ENCODE measurements around the gene THSD4. TPM values are rescaled to one million over a fixed set of nuclear protein-coding genes. Genes with fewer than 3 reads are reported as not detected.

THSD4 gene
- total RNA-seq, 1 donor from 2014 or later = 2.5 TPM

- FAIRE-seq = no peak
Observed at GRCh38 chr15:71433402-71433801, 318.1 kb downstream of the THSD4 start.

DNA sequence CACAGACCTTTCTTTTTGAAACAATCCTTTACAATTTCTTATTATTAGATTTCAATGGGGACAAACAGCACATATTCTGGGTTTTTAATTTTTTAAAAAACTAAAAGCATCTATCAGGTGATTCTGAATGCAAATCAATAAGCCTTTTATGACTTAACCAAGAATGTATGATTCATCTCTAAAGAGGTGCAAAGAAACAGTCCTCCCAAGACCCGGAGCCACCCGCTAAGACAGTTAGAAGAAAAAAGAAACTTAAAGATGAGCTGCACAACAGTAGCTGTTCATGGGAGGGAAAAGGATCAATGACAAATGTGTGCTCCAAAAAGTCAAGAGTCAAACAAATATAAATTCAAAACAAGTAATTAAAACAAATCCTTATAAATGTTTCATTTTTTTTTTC is 319.5 kb downstream of the THSD4 start:
- Histone ChIP-seq H3K36me3 (ENCODE audit: insufficient read depth, low read length) (no peaks in the 10 kb centered on the region), H3K27ac (ENCODE audit: low read depth, low read length) (no peak overlapping the region), H3K79me2 (ENCODE audit: insufficient read depth, low read length) (no peaks in the 10 kb centered on the region), H3K4me2 (ENCODE audit: low read length) (no peak overlapping the region), H3K4me3 (ENCODE audit: insufficient read depth, low read depth, low read length) (no peak overlapping the region), H4K20me1 (ENCODE audit: insufficient read depth, low read length) (no peaks in the 10 kb centered on the region), H2AFZ (ENCODE audit: low read depth, low read length) (no peak overlapping the region), H3K9ac (ENCODE audit: low read length) (no peak overlapping the region), H3K4me1 (ENCODE audit: insufficient read depth, low read length) (no peaks in the 10 kb centered on the region), H3K27me3 (ENCODE audit: insufficient read depth, low read length) (no peaks in the 10 kb centered on the region), H3K9me3 (ENCODE audit: insufficient read depth, low read depth, low read length) (peaks cover 4% of the 10 kb centered on the region)
- DNase-seq (ENCODE audit: low read depth) (peak; percentile 26), FAIRE-seq (no peak)
- TF ChIP-seq CTCF (IDR thresholded peaks at IDR 0.05; ENCODE audit: insufficient read depth, low read depth, low read length) (no peak), EZH2 (IDR thresholded peaks at IDR 0.05; ENCODE audit: insufficient read depth, low read length) (no peak)
- H3K4me3 Mint-ChIP-seq (ENCODE audit: unreplicated experiment) = no peak overlapping the region
- no peaks in the 10 kb centered on the region for H3K27me3 Mint-ChIP-seq (ENCODE audit: low read depth, unreplicated experiment)
- peaks cover 9% of the 10 kb centered on the region for H3K4me1 Mint-ChIP-seq (ENCODE audit: low read depth, unreplicated experiment)
- peak overlapping the region; percentile 69 for H3K27ac Mint-ChIP-seq (ENCODE audit: unreplicated experiment)
- H3K9me3 Mint-ChIP-seq (ENCODE audit: unreplicated experiment) = no peaks in the 10 kb centered on the region
- H3K36me3 Mint-ChIP-seq (ENCODE audit: low read depth, unreplicated experiment) = no peaks in the 10 kb centered on the region

More at GRCh38 chr15:71433402-71433801, 318.1 kb downstream of the THSD4 start:
- no peaks in the 10 kb centered on the region for H3K9me3 Mint-ChIP-seq (ENCODE audit: unreplicated experiment)
- no peaks in the 10 kb centered on the region for H3K36me3 Mint-ChIP-seq (ENCODE audit: low read depth, unreplicated experiment)
- no peaks in the 10 kb centered on the region for H3K27me3 Mint-ChIP-seq (ENCODE audit: low read depth, unreplicated experiment)
- no peak overlapping the region for H3K4me3 ChIP-seq (ENCODE audit: insufficient read depth, low read depth, low read length)
- no peak overlapping the region for H3K27ac ChIP-seq (ENCODE audit: low read depth, low read length)
- H3K4me1 Mint-ChIP-seq (ENCODE audit: low read depth, unreplicated experiment) = peaks cover 9% of the 10 kb centered on the region
- no peaks in the 10 kb centered on the region for H3K4me1 ChIP-seq (ENCODE audit: insufficient read depth, low read length)
- H4K20me1 ChIP-seq (ENCODE audit: insufficient read depth, low read length) = no peaks in the 10 kb centered on the region
- no peak overlapping the region for H2AFZ ChIP-seq (ENCODE audit: low read depth, low read length)
- TF ChIP-seq CTCF (IDR thresholded peaks at IDR 0.05; ENCODE audit: insufficient read depth, low read depth, low read length) = no peak
- no peak for TF ChIP-seq EZH2 (IDR thresholded peaks at IDR 0.05; ENCODE audit: insufficient read depth, low read length)
- no peaks in the 10 kb centered on the region for H3K36me3 ChIP-seq (ENCODE audit: insufficient read depth, low read length)
- no peak overlapping the region for H3K4me2 ChIP-seq (ENCODE audit: low read length)
- no peak for DNase-seq (ENCODE audit: low read depth)
- H3K4me3 Mint-ChIP-seq (ENCODE audit: unreplicated experiment) = no peak overlapping the region
- peaks cover 4% of the 10 kb centered on the region for H3K9me3 ChIP-seq (ENCODE audit: insufficient read depth, low read depth, low read length)
- no peaks in the 10 kb centered on the region for H3K27me3 ChIP-seq (ENCODE audit: insufficient read depth, low read length)
- no peak overlapping the region for H3K9ac ChIP-seq (ENCODE audit: low read length)
- no peak overlapping the region for H3K27ac Mint-ChIP-seq (ENCODE audit: unreplicated experiment)
- no peaks in the 10 kb centered on the region for H3K79me2 ChIP-seq (ENCODE audit: insufficient read depth, low read length)

- H3K27ac Mint-ChIP-seq (ENCODE audit: unreplicated experiment) = no peak overlapping the region
- no peaks in the 10 kb centered on the region for H3K27me3 Mint-ChIP-seq (ENCODE audit: low read depth, unreplicated experiment)
- H3K4me1 Mint-ChIP-seq (ENCODE audit: low read depth, unreplicated experiment) = peaks cover 9% of the 10 kb centered on the region
- Histone ChIP-seq H2AFZ (ENCODE audit: low read depth, low read length) (no peak overlapping the region), H3K9me3 (ENCODE audit: insufficient read depth, low read depth, low read length) (peaks cover 4% of the 10 kb centered on the region), H3K36me3 (ENCODE audit: insufficient read depth, low read length) (no peaks in the 10 kb centered on the region), H3K27ac (ENCODE audit: low read depth, low read length) (no peak overlapping the region), H3K4me1 (ENCODE audit: insufficient read depth, low read length) (no peaks in the 10 kb centered on the region), H4K20me1 (ENCODE audit: insufficient read depth, low read length) (no peaks in the 10 kb centered on the region), H3K4me2 (ENCODE audit: low read length) (no peak overlapping the region), H3K27me3 (ENCODE audit: insufficient read depth, low read length) (no peaks in the 10 kb centered on the region), H3K9ac (ENCODE audit: low read length) (no peak overlapping the region), H3K79me2 (ENCODE audit: insufficient read depth, low read length) (no peaks in the 10 kb centered on the region), H3K4me3 (ENCODE audit: insufficient read depth, low read depth, low read length) (no peak overlapping the region)
- H3K4me3 Mint-ChIP-seq (ENCODE audit: unreplicated experiment) = no peak overlapping the region
- H3K9me3 Mint-ChIP-seq (ENCODE audit: unreplicated experiment) = no peaks in the 10 kb centered on the region
- TF ChIP-seq EZH2 (IDR thresholded peaks at IDR 0.05; ENCODE audit: insufficient read depth, low read length) (no peak), CTCF (IDR thresholded peaks at IDR 0.05; ENCODE audit: insufficient read depth, low read depth, low read length) (no peak)
- no peak for DNase-seq (ENCODE audit: low read depth)
- FAIRE-seq = no peak
- H3K36me3 Mint-ChIP-seq (ENCODE audit: low read depth, unreplicated experiment) = no peaks in the 10 kb centered on the region
Observed at GRCh38 chr15:71435552-71435951, 320.3 kb downstream of the THSD4 start.
